DOHH2 (cell line): Measurements from ENCODE around the gene ALDH4A1.
A peak's percentile ranks its signal among the peaks of the same experiment; 100 is the strongest.

Experiments used
- H3F3A ChIP-seq: fragments of 200-600 bp; sonication (generic), shearing (Covaris generic); 2 replicates; pipeline ENCODE4 v1.6.0; 2016; ENCODE audit warnings: antibody characterized with exemption, mild to moderate bottlenecking; ENCODE audit not compliant: control insufficient read depth, insufficient read depth
- H3K27ac ChIP-seq: fragments of 200-600 bp; sonication (generic); 2 replicates; pipeline ENCODE4 v1.5.1; 2014; ENCODE audit warnings: low read depth, mild to moderate bottlenecking, low read length, moderate library complexity
- H3K27me3 ChIP-seq: fragments of 200-600 bp; sonication (generic); 2 replicates; pipeline ENCODE4 v1.6.1; 2014; ENCODE audit warnings: mild to moderate bottlenecking, low read length, mixed read lengths; ENCODE audit not compliant: control insufficient read depth
- H3K36me3 ChIP-seq: fragments of 200-600 bp; sonication (generic); 2 replicates; pipeline ENCODE4 v1.6.1; 2014; ENCODE audit warnings: mild to moderate bottlenecking, low read length, moderate library complexity, mixed read lengths; ENCODE audit not compliant: control insufficient read depth
- H3K4me1 ChIP-seq: fragments of 200-600 bp; sonication (generic); 2 replicates; pipeline ENCODE4 v1.6.1; 2014; ENCODE audit warnings: mild to moderate bottlenecking, low read length, mixed read lengths; ENCODE audit not compliant: control insufficient read depth
- H3K4me2 ChIP-seq: fragments of 200-600 bp; sonication (generic); 2 replicates; pipeline ENCODE4 v1.6.0; 2014; ENCODE audit warnings: mild to moderate bottlenecking, low read length, moderate library complexity
- H3K4me3 ChIP-seq: fragments of 200-600 bp; sonication (generic); 2 replicates; pipeline ENCODE4 v1.5.1; 2014; ENCODE audit warnings: mild to moderate bottlenecking, low read length, mixed read lengths
- H3K79me2 ChIP-seq: fragments of 200-600 bp; sonication (generic); 2 replicates; pipeline ENCODE4 v1.6.1; 2014; ENCODE audit warnings: mild to moderate bottlenecking, low read length, mixed read lengths; ENCODE audit not compliant: control insufficient read depth
- H3K9me2 ChIP-seq: fragments of 200-600 bp; sonication (generic); replicated peaks from 2 replicates; pipeline ENCODE4 v1.6.1; 2014; ENCODE audit warnings: mild to moderate bottlenecking, low read length, mixed read lengths; ENCODE audit not compliant: control insufficient read depth
- H3K9me3 ChIP-seq: fragments of 200-600 bp; sonication (generic); 2 replicates; pipeline ENCODE4 v1.6.1; 2014; ENCODE audit warnings: antibody characterized with exemption, low read length, mixed read lengths; ENCODE audit not compliant: control insufficient read depth, insufficient read depth
- H4K20me1 ChIP-seq: fragments of 200-600 bp; sonication (generic); 2 replicates; pipeline ENCODE4 v1.6.0; 2014; ENCODE audit warnings: low read depth, mild to moderate bottlenecking, antibody characterized with exemption, low read length, moderate library complexity; ENCODE audit not compliant: control insufficient read depth, insufficient read depth
- CTCF ChIP-seq: fragments of 200-600 bp; sonication (generic); IDR thresholded peaks from one replicate; pipeline ENCODE4 v1.5.1; 2014; ENCODE audit warnings: antibody characterized with exemption, mild to moderate bottlenecking, low read depth, low read length; ENCODE audit not compliant: poor library complexity, severe bottlenecking
- EZH2phosphoT487 ChIP-seq: fragments of 200-600 bp; sonication (generic); IDR thresholded peaks from 2 replicates; pipeline ENCODE4 v1.6.1; 2017; ENCODE audit warnings: borderline replicate concordance, mild to moderate bottlenecking, antibody characterized with exemption, low read length, moderate library complexity, mixed read lengths

ALDH4A1 gene

GRCh38 chr1:18901147-18901951 lies 1.0 kb downstream of the ALDH4A1 start:
- Histone ChIP-seq H3K4me1 (peaks cover 15% of the 10 kb centered on the region), H3F3A (no peaks in the 10 kb centered on the region), H4K20me1 (no peaks in the 10 kb centered on the region), H3K4me3 (peak overlapping the region; percentile 74), H3K27ac (no peak overlapping the region), H3K36me3 (no peaks in the 10 kb centered on the region), H3K79me2 (no peaks in the 10 kb centered on the region), H3K4me2 (peak overlapping the region; percentile 78), H3K9me3 (no peaks in the 10 kb centered on the region), H3K9me2 (no peaks in the 10 kb centered on the region), H3K27me3 (peaks cover 26% of the 10 kb centered on the region)
- TF ChIP-seq EZH2phosphoT487, result no peak
- no peak for TF ChIP-seq CTCF

- no peaks in the 10 kb centered on the region for H3K9me3 ChIP-seq
- no peaks in the 10 kb centered on the region for H3K79me2 ChIP-seq
- H3K9me2 ChIP-seq, result no peaks in the 10 kb centered on the region
- no peak overlapping the region for H3K4me3 ChIP-seq
- H4K20me1 ChIP-seq, result no peaks in the 10 kb centered on the region
- no peaks in the 10 kb centered on the region for H3F3A ChIP-seq
- H3K27me3 ChIP-seq, result peaks cover 26% of the 10 kb centered on the region
- no peak for TF ChIP-seq CTCF
- TF ChIP-seq EZH2phosphoT487, result no peak
- no peaks in the 10 kb centered on the region for H3K36me3 ChIP-seq
- no peak overlapping the region for H3K27ac ChIP-seq
- peaks cover 15% of the 10 kb centered on the region for H3K4me1 ChIP-seq
- no peak overlapping the region for H3K4me2 ChIP-seq
Observed at GRCh38 chr1:18900303-18900841, 2.0 kb downstream of the ALDH4A1 start.

- no peaks in the 10 kb centered on the region for H4K20me1 ChIP-seq
- H3K9me2 ChIP-seq, result no peaks in the 10 kb centered on the region
- no peak overlapping the region for H3K27ac ChIP-seq
- no peaks in the 10 kb centered on the region for H3K79me2 ChIP-seq
- H3K9me3 ChIP-seq, result no peaks in the 10 kb centered on the region
- TF ChIP-seq EZH2phosphoT487, result no peak
- TF ChIP-seq CTCF, result no peak
- peaks cover 15% of the 10 kb centered on the region for H3K4me1 ChIP-seq
- H3K27me3 ChIP-seq, result peaks cover 26% of the 10 kb centered on the region
- no peaks in the 10 kb centered on the region for H3F3A ChIP-seq
- no peak overlapping the region for H3K4me2 ChIP-seq
- H3K36me3 ChIP-seq, result no peaks in the 10 kb centered on the region
- no peak overlapping the region for H3K4me3 ChIP-seq
Observed at GRCh38 chr1:18899363-18900049, 2.8 kb downstream of the ALDH4A1 start.
